GOT3 (cell line): ENCODE measurements around the gene SOS1.
A peak's percentile ranks its signal among the peaks of the same experiment; 100 is the strongest.
"Not testable (repeated sequence)": the region's sequence is repeated elsewhere in the genome, so short reads cannot be mapped to it uniquely, and the experiment has no call there.

Experiments
- DNase-seq: peaks from one replicate; lab custom pipeline; 2025; ENCODE audit warnings: mixed read lengths; lab: John Stamatoyannopoulos, UW

The SOS1 gene

DNA sequence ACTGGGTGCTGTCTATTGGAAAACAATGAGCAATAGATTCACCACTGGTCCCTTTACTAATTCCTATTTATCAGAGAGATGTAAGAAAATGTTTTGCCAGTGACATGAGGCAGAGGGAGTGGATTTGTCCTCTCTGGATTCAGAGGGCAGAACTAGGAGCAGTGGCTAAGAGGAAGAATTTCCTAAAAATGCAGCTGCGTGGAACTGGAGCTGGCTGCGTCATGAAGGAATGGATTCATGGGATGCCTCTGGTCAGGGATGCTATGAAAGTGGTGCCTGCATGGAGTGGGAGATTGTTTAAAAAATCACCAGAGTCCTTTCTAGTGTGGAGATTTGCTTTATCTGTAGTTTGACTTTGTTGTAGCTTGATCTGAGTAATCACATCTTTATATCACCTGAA is 152.8 kb downstream of the SOS1 start:
- DNase-seq, result no peak

DNA sequence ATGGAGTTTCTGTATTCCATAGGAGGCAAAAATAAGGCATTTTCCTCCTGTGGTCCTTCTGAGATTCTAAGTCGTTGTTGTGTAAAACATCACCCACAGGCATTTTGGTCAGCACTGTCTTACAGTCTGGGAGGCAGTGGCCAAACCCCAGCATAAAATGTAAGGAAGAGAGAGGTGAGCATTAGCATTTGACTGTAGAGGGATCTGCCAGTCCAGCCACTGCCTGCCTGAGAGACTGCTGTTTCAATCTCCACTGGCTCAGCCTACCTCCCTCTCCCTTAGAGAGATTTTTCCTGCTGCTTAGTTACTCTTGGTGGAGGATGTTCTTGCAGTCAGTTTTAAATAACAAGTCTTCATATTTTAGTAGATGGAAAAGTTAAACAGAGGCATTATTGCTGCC is 154.2 kb downstream of the SOS1 start:
- DNase-seq, result no peak

DNA sequence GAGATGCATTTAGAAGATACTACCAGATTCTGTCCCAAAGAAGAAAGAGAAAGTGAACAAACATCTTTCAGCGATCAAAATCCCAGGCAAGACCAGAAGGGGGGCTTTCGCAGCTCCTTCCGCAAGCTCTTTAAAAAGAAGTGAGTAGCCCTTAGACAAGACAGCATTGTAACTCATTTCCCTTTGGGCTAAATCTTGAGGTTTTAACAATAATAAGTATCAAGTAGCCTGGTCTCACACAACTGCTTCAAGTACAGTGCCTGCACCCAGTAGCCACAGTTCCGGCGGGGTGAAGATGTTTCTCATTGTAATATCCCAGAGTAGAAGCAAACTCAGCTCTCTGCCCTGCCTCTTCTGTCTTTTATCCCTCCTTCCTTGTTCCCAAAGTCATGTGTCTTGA is 154.8 kb downstream of the SOS1 start:
- no peak for DNase-seq

DNA sequence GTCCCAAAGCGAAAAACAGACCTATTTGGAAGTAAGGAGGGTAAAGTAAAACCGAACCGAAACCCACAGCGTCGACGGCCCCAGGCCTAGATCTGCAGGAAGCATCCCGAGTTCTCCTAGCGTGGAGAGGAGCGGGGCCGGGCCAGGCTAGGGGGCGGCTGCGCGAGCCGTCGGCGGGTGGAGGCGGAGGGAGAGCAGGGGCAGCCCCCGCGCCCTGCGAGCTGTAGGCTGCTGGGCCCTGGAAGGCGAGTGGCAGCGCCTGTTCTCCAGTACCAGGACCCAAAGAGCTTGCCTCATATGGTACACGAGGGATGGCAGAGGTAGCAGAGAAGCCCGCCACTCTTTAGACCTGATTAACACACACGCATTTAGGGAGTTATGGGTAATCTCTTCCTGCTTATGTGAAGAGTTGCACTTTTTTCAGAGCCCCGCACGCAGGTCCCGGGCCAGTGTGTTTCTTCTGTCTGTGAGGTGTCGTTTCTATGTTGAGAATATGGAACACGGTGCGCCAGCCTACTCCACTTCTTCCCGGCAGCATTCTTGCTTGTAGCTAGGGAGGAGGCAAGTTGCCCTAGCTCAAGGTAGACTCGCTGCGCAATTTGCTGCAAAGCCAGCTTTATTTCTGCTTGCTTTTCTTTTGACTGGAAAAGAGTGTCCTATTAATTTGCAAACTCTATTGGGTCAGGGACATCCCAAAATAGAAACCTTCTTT is 160.1 kb downstream of the SOS1 start:
- DNase-seq, result no peak

DNA sequence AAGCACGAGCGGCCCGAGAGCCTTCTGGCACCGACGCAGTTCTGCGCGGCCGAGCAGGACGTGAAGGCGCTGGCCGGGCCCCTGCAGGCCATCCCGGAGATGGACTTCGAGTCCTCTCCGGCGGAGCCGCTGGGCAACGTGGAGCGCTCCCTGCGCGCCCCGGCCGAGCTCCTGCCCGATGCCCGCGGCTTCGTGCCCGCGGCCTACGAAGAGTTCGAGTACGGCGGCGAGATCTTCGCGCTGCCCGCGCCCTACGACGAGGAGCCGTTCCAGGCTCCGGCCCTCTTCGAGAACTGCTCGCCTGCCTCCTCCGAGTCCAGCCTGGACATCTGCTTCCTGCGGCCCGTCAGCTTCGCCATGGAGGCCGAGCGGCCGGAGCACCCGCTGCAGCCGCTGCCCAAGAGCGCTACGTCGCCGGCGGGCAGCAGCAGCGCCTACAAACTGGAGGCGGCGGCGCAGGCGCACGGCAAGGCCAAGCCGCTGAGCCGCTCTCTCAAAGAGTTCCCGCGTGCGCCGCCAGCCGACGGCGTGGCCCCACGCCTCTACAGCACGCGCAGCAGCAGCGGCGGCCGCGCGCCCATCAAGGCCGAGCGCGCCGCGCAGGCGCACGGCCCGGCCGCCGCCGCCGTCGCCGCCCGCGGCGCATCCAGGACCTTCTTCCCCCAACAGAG is 160.8 kb downstream of the SOS1 start:
- DNase-seq, result no peak

DNA sequence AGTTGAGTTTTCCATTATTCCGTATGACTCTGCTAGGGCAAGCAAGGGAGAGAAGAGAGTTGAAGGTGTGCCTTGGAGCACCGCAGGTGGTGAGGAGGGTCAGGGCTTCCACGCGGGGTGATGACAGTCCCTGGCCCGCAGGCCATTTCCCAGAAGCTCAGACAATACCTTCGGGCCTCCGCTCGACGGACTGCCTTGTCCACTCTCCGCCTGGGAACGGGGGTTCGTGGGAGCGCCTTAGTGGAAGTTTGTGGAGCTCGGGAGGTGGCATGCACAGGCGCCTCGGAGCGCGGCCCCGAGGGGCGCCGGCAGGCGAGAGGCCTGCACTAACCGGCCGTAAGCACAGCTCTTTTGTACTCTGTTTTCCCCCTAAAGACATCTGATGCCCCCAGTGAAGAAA is 161.4 kb downstream of the SOS1 start:
- no peak for DNase-seq

DNA sequence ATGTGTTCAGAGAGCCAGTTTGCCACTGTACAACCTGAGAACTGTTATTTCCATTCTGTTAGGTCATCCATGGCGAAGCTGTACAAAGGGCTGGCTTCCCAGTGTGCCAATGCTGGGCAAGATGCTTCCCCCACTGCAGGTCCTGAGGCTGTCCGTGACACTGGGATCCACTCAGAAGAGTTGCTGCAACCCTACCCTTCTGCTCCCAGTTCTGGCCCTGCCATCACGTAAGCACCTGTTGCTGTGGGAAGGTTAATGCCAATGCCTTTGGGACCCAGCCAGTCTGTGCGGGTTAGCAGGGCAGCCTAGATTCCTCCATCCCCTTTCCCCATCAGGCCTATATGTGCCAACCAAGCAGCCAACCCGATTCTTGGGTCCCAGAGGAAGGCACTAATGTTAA is 162.9 kb downstream of the SOS1 start:
- DNase-seq, result no peak

DNA sequence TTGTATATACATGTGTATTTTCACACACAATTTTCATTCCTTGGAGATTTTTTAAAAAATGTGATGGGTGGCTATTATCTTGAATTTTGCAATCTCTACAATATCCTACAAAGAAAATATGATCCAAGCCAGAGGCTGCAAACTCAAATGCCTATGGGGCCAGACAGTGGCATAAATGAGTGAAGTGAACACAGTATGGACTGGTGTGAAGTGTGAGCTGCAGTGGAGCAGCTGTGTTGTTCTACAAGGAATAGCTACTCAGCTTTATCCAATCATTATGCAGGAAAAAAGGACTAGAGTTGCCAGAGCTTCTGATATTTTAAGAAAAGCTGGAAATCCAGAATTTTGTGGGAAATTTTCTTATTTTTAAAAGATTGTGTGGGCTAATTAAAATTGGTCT is 169.1 kb downstream of the SOS1 start:
- DNase-seq, result no peak

DNA sequence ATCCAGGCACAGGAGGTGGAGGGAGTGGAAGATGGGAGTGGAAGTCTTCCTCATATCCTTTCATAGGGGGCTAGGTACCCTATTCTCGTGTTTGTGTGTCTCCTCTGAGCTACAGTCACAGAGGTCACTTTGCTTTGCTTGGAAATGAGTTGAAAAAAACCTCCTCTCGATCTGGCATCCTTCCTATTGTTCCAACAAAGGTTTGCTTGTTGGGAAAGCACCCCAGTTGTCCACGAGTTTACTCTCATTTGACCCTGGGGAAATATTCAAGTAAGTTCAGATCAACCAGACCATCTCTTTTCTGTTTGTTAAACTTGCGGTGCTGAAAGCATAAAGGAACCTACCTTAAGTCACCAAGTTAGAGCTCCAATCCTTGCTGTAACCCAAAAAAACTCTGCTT is 171.9 kb downstream of the SOS1 start:
- DNase-seq, result no peak

DNA sequence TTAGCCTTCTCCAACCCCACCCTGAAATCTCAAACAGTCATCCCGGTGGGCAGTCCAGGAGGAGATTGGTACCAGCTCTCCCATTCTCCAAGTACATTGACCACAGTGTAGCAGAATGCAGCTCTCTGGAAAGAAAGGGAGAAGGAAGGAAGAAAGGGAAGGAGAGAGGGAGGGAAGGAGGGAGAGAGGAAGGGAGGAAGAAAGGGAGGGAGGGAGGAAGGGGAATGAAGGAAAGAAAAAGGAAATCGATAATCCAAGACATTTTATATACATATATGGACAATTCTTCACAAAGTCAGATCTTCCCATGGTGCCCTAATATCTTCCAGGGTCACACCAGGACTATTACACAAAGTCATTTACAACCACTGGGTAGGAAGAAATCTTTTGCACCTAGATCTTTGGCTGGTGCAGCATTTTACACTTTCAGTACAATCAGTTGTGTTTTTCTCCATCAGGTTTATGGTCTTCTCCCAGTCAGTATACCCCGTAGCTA is 172.4 kb downstream of the SOS1 start:
- DNase-seq, result no peak

DNA sequence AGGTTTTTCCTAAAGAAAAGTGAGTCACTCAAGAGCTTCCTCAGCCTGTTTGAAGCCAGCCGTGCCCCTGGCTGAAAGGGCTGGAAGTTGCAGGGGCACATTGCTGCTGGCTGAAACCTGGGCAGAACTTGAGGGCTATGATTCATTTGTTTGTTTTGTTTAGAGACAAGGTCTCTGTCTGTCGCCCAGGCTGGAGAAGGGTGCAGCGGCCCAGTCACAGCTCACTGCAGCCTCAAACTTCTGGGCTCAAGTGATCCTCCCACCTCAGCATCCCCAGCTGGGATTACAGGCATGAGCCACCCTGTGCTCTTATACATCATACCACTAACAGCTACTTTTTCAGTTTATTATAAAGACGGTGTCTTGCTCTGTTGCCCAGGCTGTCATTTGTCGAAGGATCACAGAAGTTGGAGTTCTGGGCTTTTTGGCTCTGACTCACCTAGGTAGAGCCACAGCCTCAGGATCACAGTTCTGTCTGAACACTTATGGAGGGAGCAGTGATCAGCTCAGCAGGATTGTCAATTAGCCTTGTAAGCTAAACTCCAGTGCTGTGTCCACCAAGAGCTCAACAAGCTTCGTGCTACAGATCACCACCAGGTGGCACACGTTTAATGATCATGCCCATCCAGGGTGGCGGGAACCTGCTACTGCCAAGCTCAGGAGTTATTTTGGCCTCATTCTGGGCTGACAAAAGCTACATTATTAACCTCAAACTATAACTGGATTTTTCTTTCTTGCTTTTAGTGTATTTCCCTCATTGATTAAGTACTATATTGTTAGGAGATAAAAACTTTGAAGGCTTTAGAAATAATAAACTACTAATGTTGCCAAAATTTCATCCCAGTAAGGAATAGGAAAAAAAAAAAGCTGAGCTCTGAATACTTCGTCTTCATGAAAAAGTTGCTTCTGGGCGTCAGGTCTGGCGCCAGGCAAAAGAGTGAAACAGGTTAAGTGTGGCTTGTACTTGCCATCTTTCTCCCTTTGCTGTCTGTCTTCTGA is 173.3 kb downstream of the SOS1 start:
- DNase-seq, result peak; percentile 5

DNA sequence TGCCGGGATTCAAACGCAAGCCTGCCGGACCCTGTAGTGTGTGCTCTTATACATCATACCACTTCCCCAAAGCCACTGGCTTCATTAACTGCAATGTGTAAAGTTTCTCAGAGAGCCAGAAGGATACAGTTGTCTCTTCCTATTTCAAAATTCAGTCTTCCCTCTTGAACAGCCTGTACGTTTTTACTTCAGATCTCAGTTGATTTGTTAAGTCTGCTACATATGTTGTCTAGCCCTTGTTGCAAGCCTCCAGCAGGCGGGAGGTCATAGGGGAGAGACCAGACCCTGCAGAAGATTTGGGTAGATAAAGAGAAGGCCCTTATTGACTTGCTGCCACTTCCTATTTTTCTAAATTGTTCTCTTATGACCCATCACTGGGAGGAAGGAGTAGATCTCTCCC is 174.9 kb downstream of the SOS1 start:
- no peak for DNase-seq

DNA sequence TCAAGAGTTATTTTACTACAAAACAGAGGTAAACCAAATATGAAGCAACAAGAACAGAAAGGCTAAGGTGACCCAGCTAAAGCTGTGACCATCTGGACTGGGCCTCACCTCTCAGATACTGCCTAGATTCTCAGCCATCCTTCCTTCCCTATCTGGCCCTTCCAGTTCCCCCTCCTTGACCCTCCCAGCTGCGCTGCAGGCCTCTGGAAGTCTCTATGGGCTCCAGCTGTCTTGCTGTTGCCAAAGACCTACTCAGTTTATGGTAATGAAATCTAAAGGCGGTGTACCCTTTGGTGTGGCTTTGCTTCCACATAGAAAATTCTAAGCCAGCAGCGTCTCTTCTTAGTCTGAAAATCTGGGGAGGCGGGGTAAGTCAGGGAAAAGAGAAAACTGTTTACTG is 175.5 kb downstream of the SOS1 start:
- no peak for DNase-seq

DNA sequence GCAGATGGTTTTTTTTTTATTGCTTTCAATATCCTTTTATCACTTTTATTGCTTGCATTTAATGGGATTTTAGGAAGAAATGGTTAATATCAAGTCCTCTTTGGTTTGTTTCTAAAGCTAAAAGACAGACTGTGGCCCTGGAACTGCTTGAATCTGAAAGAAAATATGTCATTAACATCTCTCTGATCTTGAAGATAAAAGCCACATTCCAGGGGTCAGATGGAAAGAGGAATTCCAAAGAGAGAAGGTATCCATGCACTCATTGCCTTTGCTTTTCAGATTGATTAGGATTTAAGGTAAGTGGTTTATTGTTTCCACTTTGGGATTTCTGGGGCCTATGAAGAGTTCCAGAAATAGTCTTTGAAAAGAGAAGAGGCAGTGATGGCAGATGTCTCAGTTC is 177.1 kb downstream of the SOS1 start:
- no peak for DNase-seq

DNA sequence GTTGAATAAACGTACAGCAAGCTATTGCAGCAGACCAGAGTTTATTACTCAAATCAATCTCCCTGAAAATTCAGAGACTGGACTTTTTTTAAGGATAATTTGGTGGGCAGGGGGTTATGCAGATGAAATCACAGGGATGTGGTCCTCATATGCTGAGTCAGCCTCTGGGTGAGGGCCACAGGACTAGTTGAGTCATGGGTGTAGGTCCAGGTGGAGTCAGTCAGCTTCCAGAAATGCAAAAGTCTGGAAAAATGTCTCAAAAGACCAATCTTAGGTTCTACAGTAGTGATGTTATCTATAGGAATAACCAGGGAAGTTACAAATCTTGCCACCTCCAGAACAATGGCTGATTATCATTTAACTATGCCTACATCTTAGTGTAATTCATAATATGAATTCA is 180.1 kb downstream of the SOS1 start:
- no peak for DNase-seq

DNA sequence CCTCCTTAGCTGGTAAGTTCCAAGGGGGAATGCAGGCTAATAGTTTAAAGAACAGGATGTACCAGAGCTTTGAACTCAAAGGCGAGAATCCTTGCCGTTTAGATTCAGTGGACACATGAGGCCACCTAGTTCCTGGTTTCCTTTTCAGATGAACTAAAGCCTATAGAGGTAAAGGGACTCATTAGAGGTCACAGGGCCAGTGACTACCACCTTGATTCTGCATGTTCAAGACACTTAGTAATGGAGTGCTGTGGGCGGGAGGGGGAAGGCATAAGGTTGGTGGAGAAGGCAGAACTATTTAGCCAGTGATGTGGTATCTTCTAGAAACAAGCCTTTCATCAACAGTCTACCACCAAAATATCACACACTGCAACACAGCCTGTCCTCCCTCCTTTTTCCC is 183.3 kb downstream of the SOS1 start:
- no peak for DNase-seq

DNA sequence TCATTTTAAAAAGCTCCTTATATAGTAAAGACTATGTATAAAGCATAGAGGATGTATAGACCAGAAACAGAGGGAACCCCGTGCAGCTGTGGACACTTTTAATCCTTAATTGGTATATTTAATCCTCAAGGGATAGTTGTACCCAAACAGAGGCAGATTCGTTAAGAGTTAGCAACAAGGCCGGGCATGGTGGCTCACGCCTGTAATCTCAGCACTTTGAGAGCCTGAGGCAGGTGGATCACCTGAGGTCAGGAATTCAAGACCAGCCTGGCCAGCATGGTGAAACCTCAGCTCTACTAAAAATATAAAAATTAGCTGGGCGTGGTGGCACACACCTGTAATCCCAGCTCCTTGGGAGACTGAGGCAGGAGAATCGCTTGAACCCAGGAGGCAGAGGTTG is 184.3 kb downstream of the SOS1 start:
- not testable (repeated sequence) for DNase-seq

DNA sequence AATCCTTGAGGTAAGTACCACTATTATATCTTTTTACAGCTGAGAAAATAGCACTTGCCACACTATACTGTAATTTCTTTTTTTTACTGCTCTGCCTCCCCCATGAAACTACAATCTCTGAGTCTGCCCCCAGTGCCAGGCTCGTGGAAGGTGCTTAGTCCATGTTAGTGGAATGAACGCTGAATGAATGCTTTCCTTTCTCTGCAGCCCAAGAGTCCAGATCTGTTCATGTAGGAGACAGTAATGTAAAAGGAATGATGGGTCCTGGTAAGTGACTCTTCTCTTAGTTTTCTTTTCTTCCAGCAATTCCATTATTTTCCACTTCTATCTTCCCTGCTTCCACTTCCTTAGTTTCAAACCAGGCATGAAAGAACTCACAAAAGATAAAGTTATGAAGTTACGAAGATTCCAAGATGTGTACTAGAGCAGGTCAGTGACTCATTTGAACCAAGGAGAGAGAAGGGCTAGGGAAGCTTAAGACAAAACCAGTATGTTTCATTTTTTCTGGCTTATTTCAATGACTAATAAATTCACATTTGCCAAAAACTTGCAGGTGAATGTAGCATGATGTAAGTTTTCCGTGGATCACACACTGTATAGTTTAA is 185.2 kb downstream of the SOS1 start:
- DNase-seq, result no peak

DNA sequence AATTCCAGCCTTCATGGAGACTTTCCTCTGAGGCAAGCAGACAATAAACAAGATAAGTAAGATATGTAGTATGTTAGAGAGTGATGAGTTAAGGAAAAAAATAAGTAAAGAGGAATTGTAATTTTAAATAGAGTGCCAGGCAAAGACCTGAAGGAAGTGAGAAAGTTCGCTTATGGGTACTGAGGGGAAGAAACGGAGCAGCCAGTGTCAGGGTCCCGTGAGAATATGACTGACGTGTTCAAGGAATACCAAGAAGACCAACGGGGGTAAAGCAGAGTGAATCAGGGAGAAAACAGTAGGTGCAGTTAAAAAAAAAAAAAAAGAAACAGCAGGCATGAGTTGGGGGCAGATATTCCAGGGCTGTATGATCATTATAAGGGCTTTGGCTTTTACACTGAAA is 186.1 kb downstream of the SOS1 start:
- DNase-seq, result no peak

DNA sequence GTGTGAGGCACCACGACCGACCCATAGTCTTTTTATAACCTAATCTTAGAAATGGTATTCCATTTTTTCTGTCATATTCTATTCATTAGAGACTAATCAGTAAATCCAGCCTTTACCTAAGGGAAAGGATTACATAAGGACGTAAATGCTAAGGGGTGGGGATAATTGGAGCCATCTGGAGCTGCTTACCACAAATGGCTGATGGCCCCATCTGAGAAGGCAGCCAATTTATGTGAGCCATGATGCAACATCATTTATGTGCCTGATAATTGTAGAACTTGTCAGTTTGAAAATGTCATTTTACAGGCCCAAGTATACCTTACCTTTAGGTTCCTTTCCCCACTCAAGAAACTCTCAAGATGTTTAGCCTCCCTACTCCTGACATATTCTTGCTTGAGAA is 187.2 kb downstream of the SOS1 start:
- DNase-seq, result no peak

DNA sequence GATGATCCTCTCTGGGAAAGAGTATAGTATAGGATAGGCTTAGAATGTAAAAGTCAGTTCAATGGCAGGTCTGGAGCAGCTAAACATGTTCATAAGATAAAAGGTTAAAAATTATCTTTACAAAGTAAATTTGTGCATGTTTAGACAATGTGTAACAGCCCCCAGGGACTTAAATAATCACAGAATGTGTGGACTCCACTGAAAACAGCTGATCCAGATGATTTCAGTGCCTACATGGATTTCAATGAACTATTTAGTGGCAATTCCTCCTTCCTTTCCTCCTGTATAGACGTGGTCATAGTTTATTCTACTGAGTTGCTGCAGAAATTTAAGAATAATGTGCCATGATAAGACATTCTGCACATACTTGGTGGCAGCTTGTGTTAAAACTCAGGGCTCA is 188.3 kb downstream of the SOS1 start:
- DNase-seq, result no peak
